GM12891 (cell line): ENCODE measurements around the gene NBAS.

ENCODE experiments used
- POLR2A ChIP-seq: IDR thresholded peaks from 2 replicates; pipeline ENCODE4 v1.6.1; 2011; ENCODE audit warnings: low read depth, low read length, control low read depth
- POLR2AphosphoS5 ChIP-seq: IDR thresholded peaks from 2 replicates; pipeline ENCODE4 v1.6.1; 2011; ENCODE audit warnings: low read depth, low read length, control low read depth
- SPI1 ChIP-seq: IDR thresholded peaks from 2 replicates; pipeline ENCODE4 v1.6.1; 2011; ENCODE audit warnings: low read depth, low read length, control low read depth
- TAF1 ChIP-seq: IDR thresholded peaks from 2 replicates; pipeline ENCODE4 v1.6.1; 2011; ENCODE audit warnings: low read depth, low read length, control low read depth

DNA sequence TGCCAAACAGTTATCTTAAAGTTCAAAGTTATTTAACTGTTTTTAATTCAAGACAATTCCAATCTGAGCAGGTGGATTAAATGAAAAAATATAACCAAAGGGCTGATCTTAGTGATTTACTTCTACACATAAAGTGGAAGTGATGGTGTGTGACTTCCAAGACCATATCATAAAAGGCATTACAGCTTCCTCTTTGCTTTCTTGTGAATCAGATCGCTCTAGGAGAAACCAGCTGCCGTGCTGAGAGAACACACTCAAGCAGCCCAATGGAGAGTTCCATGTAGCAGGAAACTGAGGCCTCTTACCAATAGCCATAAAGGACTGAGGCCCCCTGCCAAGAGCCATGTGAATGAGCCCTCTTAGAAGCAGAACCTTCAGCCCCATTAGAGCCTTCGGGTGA, 197.4 kb downstream of the NBAS start:
- TF ChIP-seq POLR2A (no peak), TAF1 (no peak), POLR2AphosphoS5 (no peak), SPI1 (no peak)
